K562 (cell line): ENCODE data around the gene GNAZ. TPM values are rescaled to one million over a fixed set of nuclear protein-coding genes. Genes with fewer than 3 reads are reported as not detected.
A peak's percentile ranks its signal among the peaks of the same experiment; 100 is the strongest.

ENCODE experiments used
- BCOR ChIP-seq: fragments of 450-650 bp; IDR thresholded peaks from 2 replicates; pipeline ENCODE4 v1.6.1; 2016
- CLOCK ChIP-seq: fragments of 250-450 bp; sonication (Bioruptor Pico); IDR thresholded peaks from 2 replicates; pipeline ENCODE4 v1.4.0; 2020; ENCODE audit warnings: mild to moderate bottlenecking, moderate library complexity, borderline replicate concordance
- CXXC5 ChIP-seq: fragments of 250-450 bp; sonication (Bioruptor Pico); IDR thresholded peaks from 2 replicates; pipeline ENCODE4 v1.8.0; 2022; ENCODE audit warnings: inconsistent platforms, mild to moderate bottlenecking, moderate library complexity
- ETS1 ChIP-seq: conservative IDR thresholded peaks from 2 replicates; pipeline ENCODE4 v1.6.1; 2011; ENCODE audit warnings: low read depth, mild to moderate bottlenecking, low read length; ENCODE audit not compliant: control insufficient read depth
- MITF ChIP-seq: IDR thresholded peaks from 2 replicates; pipeline ENCODE4 v1.6.1; 2014; ENCODE audit warnings: antibody characterized with exemption
- NUFIP1 ChIP-seq: fragments of 450-650 bp; IDR thresholded peaks from 2 replicates; pipeline ENCODE4 v1.6.1; 2018; ENCODE audit not compliant: partially characterized antibody
- PCBP1 ChIP-seq: fragments of 200-400 bp; formaldehyde crosslinking; IDR thresholded peaks from 2 replicates; pipeline ENCODE4 v1.6.1; 2018; ENCODE audit warnings: mild to moderate bottlenecking, low read depth, low read length; ENCODE audit not compliant: poor library complexity, severe bottlenecking
- POLR2B ChIP-seq: fragments of 450-650 bp; IDR thresholded peaks from 2 replicates; pipeline ENCODE4 v1.6.1; 2018; ENCODE audit warnings: low read depth; ENCODE audit not compliant: partially characterized antibody
- PURB ChIP-seq: sonication (generic); formaldehyde crosslinking; IDR thresholded peaks from 2 replicates; pipeline ENCODE4 v1.9.0; 2021; ENCODE audit warnings: low read depth, mild to moderate bottlenecking, missing genetic modification reagents
- SMARCA5 ChIP-seq: fragments of 450-650 bp; IDR thresholded peaks from 2 replicates; pipeline ENCODE4 v1.6.1; 2016
- TCF15 ChIP-seq: fragments of 250-450 bp; sonication (Bioruptor Pico); IDR thresholded peaks from 2 replicates; pipeline ENCODE4 v1.8.0; 2022; ENCODE audit warnings: moderate library complexity, mild to moderate bottlenecking, inconsistent platforms
- UBTF ChIP-seq, 2 experiments: IDR thresholded peaks; 2 replicates each; pipeline ENCODE4 v1.6.1; 2012; ENCODE audit warnings: improper control_type of control experiment in 2 of 2, low read depth in 2 of 2, low read length in 2 of 2, borderline replicate concordance in 1 of 2
- ZNF197 ChIP-seq: fragments of 200-800 bp; sonication (Bioruptor generic); IDR thresholded peaks from 2 replicates; pipeline ENCODE4 v1.6.1; 2016; ENCODE audit warnings: low read depth, missing genetic modification characterization, missing compliant biosample characterization
- ZNF347 ChIP-seq: fragments of 450-650 bp; formaldehyde crosslinking; IDR thresholded peaks from 2 replicates; pipeline ENCODE4 v1.4.0; 2020; ENCODE audit warnings: low read depth, mild to moderate bottlenecking, moderate library complexity
- ZNF639 ChIP-seq, 2 experiments: fragments of 200-800 bp in 1 of 2; sonication (Bioruptor generic) in 1 of 2; sonication (generic) in 1 of 2; formaldehyde crosslinking in 1 of 2; IDR thresholded peaks in 1 of 2; conservative IDR thresholded peaks in 1 of 2; 2 replicates each; pipeline versions ENCODE4 v1.5.0 to v1.6.1; 2016 to 2020; ENCODE audit warnings: missing compliant biosample characterization in 1 of 2, missing genetic modification characterization in 1 of 2, missing genetic modification reagents in 1 of 2
- ZNF717 ChIP-seq: fragments of 250-450 bp; sonication (Bioruptor Pico); IDR thresholded peaks from 2 replicates; pipeline ENCODE4 v1.5.0; 2021
- polyA plus RNA-seq, 8 experiments: library from polyadenylated mRNA; depleted of rRNA in 4 of 8; stranded (reverse) in 5 of 8; unstranded in 3 of 8; fragments of >200 nt; fragmentation: Nextera tagmentation in 2 of 8; fragmentation: Illumina TruSeq in 1 of 8; extraction: Ambion mirVana in 2 of 8; extraction: Trizol in 1 of 8; gene quantifications; 2 replicates each; pipeline versions ENCODE4 v1.2.1 to v1.2.3, GENCODE V29; 2011 to 2014; ENCODE audit warnings: inconsistent platforms in 1 of 8, missing spikeins in 1 of 8
- total RNA-seq, 7 experiments: library from RNA; depleted of rRNA in 6 of 7; stranded (reverse); fragments of >200 nt in 6 of 7; fragmentation: Illumina TruSeq in 2 of 7; extraction: Trizol in 2 of 7; gene quantifications; 2 replicates each; pipeline versions ENCODE4 v1.2.1 to v1.2.3, GENCODE V29; 2011 to 2021; ENCODE audit warnings: low replicate concordance in 1 of 7

Gene GNAZ
- total and polyA plus RNA-seq, 9 of the 15 experiments (the other 6 are each of a cell fraction or from before 2014, with no cell fraction given), result 0.04 to 0.22 (median 0.13) TPM; not detected in 3

GRCh38 chr22:23102002-23102655 lies 31.8 kb downstream of the GNAZ start (continued):
- TF ChIP-seq PCBP1 (no peak), NUFIP1 (no peak), TCF15 (CRISPR knock-in tag) (no peak), MITF (no peak), CLOCK (CRISPR knock-in tag) (no peak), SMARCA5 (no peak), BCOR (no peak), ZNF347 (CRISPR knock-in tag) (no peak), UBTF (IDR thresholded peaks at IDR 0.05; ENCODE audit: borderline replicate concordance in 1 of 2, low read depth in 2 of 2, low read length in 2 of 2) (0 out of 4 replicates have a peak, but pooled peaks of 1 of the 2 experiments have one; percentile 14), PURB (CRISPR knock-in tag) (no peak), ZNF717 (CRISPR knock-in tag) (no peak), CXXC5 (CRISPR knock-in tag) (no peak), ZNF197 (CRISPR knock-in tag) (no peak), ZNF639 (CRISPR knock-in tag; conservative IDR thresholded peaks at IDR 0.05 in 1 of 2, IDR thresholded peaks at IDR 0.05 in 1 of 2) (0 out of 4 replicates have a peak, but pooled peaks of 1 of the 2 experiments have one; percentile 47), POLR2B (no peak), ETS1 (0 out of 2 replicates have a peak, but pooled peaks have one; percentile 35)
